BJ (cell line): ENCODE measurements around the gene MAST2. TPM values are rescaled to one million over a fixed set of nuclear protein-coding genes. Genes with fewer than 3 reads are reported as not detected.
"Not testable (repeated sequence)": the region's sequence is repeated elsewhere in the genome, so short reads cannot be mapped to it uniquely, and the experiment has no call there.

Source experiments
- CTCF ChIA-PET: fragments of 350-600 bp; formaldehyde crosslinking; extraction: SDS; loops from one replicate; lab custom pipeline; 2021; ENCODE audit warnings: antibody characterized with exemption, inconsistent platforms; lab: Yijun Ruan, JAX
- POLR2A ChIA-PET: fragments of 300-600 bp; sonication (Branson Sonifier 250); formaldehyde crosslinking; extraction: SDS; loops from one replicate; lab custom pipeline; 2021; ENCODE audit warnings: antibody characterized with exemption; lab: Charles Lee
- DNase-seq: peaks from one replicate; pipeline ENCODE4 v3.0.0-alpha.2; 2011; ENCODE audit warnings: low read depth
- H3K27me3 ChIP-seq: 2 replicates; pipeline ENCODE4 v1.6.0; 2011; ENCODE audit warnings: low read length; ENCODE audit not compliant: control insufficient read depth, insufficient read depth
- H3K36me3 ChIP-seq: 2 replicates; pipeline ENCODE4 v1.5.1; 2011; ENCODE audit warnings: low read length; ENCODE audit not compliant: control insufficient read depth, insufficient read depth
- H3K4me3 ChIP-seq: 2 replicates; pipeline ENCODE4 v1.5.1; 2011; ENCODE audit warnings: low read depth, mild to moderate bottlenecking, control low read depth, low read length
- polyA plus RNA-seq: library from polyadenylated mRNA; depleted of rRNA; stranded (reverse); fragments of >200 nt; gene quantifications from 2 replicates; pipeline ENCODE4 v1.2.3, GENCODE V29; 2011
- TF ChIP-seq, protein P1 (sequence below): IDR thresholded peaks from 2 replicates; pipeline ENCODE4 v1.5.1; 2011; ENCODE audit warnings: low read depth, mild to moderate bottlenecking, control low read depth, inconsistent platforms, low read length, moderate library complexity; ENCODE audit not compliant: insufficient read depth

MAST2 gene
- polyA plus RNA-seq, 1 experiment = 47.2 TPM

DNA sequence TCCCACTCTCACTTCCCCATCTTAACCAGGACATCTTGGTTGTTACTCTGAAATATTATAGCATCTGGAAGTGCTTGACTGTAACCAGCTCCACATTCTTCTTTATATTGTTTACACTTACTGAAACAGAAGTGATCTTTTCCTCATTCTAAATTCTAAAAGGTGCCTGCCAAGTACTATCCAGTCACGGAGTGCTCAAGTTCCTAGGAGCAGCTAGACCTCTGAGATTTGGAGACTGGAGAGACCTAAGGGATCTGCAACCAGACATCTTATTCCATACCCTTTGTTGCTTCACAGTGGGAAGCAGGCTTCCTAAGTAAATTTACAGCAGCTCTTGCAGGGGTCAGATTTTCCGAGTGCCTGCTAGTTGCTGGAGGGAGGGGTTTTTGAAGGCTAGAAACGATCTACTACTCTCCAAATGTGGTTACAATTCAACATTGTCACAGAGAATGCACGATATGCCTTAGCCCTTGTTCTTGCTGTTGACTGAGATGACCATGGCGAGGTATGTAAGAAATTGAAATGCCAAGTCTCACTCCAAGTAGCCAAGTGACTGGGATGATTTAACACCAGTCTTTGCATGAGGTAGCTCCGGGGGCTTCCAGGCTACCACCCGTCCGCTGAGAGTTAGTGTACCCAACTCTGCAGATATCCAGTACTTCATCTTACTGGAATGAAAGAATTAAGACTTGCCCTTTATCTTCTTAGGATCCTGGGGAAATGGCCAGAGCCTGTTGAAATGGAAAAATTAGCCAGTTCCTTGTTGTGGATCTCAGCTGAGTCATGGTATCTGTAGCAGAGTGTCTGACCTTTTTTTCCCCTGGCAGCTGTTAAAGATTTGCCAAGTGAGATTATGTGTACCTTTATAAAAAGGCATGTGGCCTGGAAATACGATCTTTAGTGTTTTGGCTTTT lies 150.8 kb downstream of the MAST2 start:
- H3K27me3 ChIP-seq = no peaks in the 10 kb centered on the region
- H3K4me3 ChIP-seq = no peak overlapping the region
- H3K36me3 ChIP-seq = no peaks in the 10 kb centered on the region
- peak; percentile 38 for DNase-seq
- TF ChIP-seq, protein P1, sequence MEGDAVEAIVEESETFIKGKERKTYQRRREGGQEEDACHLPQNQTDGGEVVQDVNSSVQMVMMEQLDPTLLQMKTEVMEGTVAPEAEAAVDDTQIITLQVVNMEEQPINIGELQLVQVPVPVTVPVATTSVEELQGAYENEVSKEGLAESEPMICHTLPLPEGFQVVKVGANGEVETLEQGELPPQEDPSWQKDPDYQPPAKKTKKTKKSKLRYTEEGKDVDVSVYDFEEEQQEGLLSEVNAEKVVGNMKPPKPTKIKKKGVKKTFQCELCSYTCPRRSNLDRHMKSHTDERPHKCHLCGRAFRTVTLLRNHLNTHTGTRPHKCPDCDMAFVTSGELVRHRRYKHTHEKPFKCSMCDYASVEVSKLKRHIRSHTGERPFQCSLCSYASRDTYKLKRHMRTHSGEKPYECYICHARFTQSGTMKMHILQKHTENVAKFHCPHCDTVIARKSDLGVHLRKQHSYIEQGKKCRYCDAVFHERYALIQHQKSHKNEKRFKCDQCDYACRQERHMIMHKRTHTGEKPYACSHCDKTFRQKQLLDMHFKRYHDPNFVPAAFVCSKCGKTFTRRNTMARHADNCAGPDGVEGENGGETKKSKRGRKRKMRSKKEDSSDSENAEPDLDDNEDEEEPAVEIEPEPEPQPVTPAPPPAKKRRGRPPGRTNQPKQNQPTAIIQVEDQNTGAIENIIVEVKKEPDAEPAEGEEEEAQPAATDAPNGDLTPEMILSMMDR = no peak
- ChIA-PET CTCF (interaction anchor here (0.9 to 1.2 kb wide), 2 partner anchors 12 to 269 kb away, joined by 3 to 4 read pairs; no protein-coding TSS in a partner anchor), POLR2A (no interaction called here)

DNA sequence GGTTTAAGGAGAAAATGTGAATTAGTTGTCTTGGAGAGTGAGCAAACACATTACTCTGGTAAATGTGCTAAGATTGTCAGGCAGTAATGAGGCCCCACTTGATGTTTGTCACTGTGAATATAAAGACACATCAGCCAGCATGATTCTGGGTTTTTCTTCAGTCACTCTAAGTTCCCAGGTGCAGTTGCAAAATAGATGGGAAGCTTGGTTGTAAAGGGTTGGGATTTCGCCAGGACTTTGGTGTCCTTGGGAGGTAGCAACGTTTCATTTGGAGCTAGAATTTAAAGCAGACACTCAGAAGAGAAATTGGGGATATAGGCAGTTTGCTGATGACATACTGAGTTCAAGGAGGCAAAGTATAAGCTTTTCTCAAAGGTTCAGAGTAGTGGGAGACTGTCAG lies 154.3 kb downstream of the MAST2 start:
- DNase-seq = no peak
- ChIA-PET POLR2A (no interaction called here), CTCF (interaction anchor here (0.6 to 1.8 kb wide), 3 partner anchors 11 to 379 kb away, joined by 3 to 4 read pairs (median 4); no protein-coding TSS in a partner anchor)
- TF ChIP-seq, protein P1 = no peak
- no peaks in the 10 kb centered on the region for H3K27me3 ChIP-seq
- H3K4me3 ChIP-seq = no peak overlapping the region
- H3K36me3 ChIP-seq = no peaks in the 10 kb centered on the region

DNA sequence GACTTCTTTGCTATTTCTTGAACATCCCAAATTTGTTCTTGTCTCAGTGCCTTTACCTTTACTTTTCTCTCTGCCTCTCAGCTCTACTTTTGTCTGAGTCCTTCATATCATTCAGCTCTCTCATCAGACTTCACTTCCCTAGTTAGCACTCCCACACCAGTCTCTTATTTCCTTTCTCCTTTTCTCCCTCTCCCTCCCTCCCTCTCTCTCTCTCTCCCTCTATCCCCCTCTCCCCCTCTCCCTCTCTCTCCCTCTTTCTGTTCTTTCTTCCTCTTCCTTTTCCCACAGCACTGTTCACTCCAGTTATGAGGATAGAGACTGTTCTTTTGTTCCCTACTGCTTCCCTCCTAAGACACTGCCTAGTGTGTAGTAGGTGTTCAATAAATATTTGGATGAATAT lies 154.9 kb downstream of the MAST2 start:
- ChIA-PET CTCF (interaction anchor here (1.2 to 1.8 kb wide), 2 partner anchors 11 to 13 kb away, joined by 3 to 4 read pairs; no protein-coding TSS in a partner anchor), POLR2A (no interaction called here)
- H3K27me3 ChIP-seq = no peaks in the 10 kb centered on the region
- TF ChIP-seq, protein P1 = no peak
- no peaks in the 10 kb centered on the region for H3K36me3 ChIP-seq
- no peak overlapping the region for H3K4me3 ChIP-seq
- DNase-seq = no peak

DNA sequence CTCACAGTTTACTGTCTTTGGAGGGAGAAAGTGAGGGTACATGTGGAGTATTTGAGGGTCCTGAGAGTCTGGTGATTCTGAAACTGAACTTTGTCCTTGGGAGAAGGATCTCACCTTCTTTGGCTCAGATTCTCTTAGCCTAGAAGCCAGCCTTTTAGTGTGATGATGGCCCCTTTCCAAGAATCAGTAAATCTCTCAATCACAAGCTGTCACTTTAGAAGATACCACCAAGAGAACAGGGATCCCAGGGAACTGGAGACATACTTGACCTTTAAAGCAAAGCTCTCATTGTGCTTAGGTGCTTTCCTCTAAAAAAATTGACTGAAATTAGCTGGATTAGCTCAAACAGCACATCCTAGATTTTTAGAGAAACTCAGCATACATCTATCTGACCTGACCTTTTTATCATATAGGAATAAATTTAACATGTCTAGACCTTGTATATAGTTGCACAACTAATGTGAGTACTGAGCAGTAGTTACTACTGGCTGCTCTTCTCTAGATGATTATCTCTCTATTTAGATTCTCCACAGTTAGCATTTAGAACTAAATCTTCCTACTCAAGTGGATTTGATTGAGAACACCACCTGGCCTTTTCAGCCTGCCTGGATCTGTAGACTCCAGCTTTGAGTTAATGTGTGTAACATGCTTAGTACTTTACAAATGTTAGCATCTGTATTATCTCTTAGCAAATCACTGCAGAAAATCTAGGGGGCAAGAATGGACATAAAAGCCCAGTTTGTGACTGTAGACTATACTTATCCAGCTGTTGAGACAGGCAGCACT lies 157.7 kb downstream of the MAST2 start:
- no peak for DNase-seq
- Histone ChIP-seq H3K27me3 (no peaks in the 10 kb centered on the region), H3K4me3 (no peak overlapping the region), H3K36me3 (no peaks in the 10 kb centered on the region)
- ChIA-PET CTCF (interaction anchor here (1.3 kb wide), 1 partner anchor 17 kb away, joined by 3 read pairs; no protein-coding TSS in a partner anchor), POLR2A (interaction anchor here (0.6 kb wide), 1 partner anchor 396 kb away, joined by 3 read pairs; no protein-coding TSS in a partner anchor)
- TF ChIP-seq, protein P1 = no peak

DNA sequence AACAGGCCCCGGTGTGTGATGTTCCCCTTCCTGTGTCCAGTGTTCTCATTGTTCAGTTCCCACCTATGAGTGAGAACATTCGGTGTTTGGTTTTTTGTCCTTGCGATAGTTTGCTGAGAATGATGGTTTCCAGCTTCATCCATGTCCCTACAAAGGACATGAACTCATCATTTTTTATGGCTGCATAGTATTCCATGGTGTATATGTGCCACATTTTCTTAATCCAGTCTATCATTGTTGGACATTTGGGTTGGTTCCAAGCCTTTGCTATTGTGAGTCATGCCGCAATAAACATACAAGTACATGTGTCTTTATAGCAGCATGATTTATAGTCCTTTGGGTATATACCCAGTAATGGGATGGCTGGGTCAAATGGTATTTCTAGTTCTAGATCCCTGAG lies 158.5 kb downstream of the MAST2 start:
- DNase-seq, H3K4me3 ChIP-seq, POLR2A ChIA-PET, H3K27me3 ChIP-seq, CTCF ChIA-PET, H3K36me3 ChIP-seq: not testable (repeated sequence)
